Renal pelvis (tissue), 4 donors: Measurements from ENCODE around the gene KLF16. TPM values are rescaled to one million over a fixed set of nuclear protein-coding genes. Genes with fewer than 3 reads are reported as not detected.

Experiments
- DNase-seq: peaks from one replicate; pipeline ENCODE4 v3.0.0-alpha.2; 2013
- polyA plus RNA-seq, 3 donors: library from polyadenylated mRNA; unstranded; fragments of 120-200 nt; gene quantifications; one replicate each; pipeline ENCODE4 v1.2.1, GENCODE V29; 2013; ENCODE audit not compliant: insufficient read length in 3 of 3

The KLF16 gene
- polyA plus RNA-seq, 3 donors: 7.8 to 11.7 (median 11.3) TPM

GRCh38 chr19:1826557-1827521 is 36.5 kb downstream of the KLF16 start:
- DNase-seq: peak; percentile 73

- DNase-seq: peak; percentile 80
These were observed 37.3 kb downstream of the KLF16 start for GRCh38 chr19:1825909-1826556.

- DNase-seq: no peak
These were observed 39.1 kb downstream of the KLF16 start for GRCh38 chr19:1824252-1824622.

- no peak for DNase-seq
These were observed 39.7 kb downstream of the KLF16 start for GRCh38 chr19:1823539-1824251.

- no peak for DNase-seq
These were observed 40.4 kb downstream of the KLF16 start for GRCh38 chr19:1823020-1823419.

- no peak for DNase-seq
These were observed 41.2 kb downstream of the KLF16 start for GRCh38 chr19:1822210-1822609.

- no peak for DNase-seq
These were observed 43.8 kb downstream of the KLF16 start for GRCh38 chr19:1819341-1820255.

GRCh38 chr19:1818549-1819195 is 44.7 kb downstream of the KLF16 start:
- DNase-seq: no peak

- no peak for DNase-seq
These were observed 45.7 kb downstream of the KLF16 start for GRCh38 chr19:1817553-1818179.

GRCh38 chr19:1816530-1817298 is 46.7 kb downstream of the KLF16 start:
- DNase-seq: no peak

GRCh38 chr19:1815605-1816529 is 47.5 kb downstream of the KLF16 start:
- no peak for DNase-seq

- DNase-seq: no peak
These were observed 48.4 kb downstream of the KLF16 start for GRCh38 chr19:1814833-1815604.

- DNase-seq: no peak
These were observed 49.0 kb downstream of the KLF16 start for GRCh38 chr19:1814391-1814790.

GRCh38 chr19:1813192-1814182 is 49.9 kb downstream of the KLF16 start:
- no peak for DNase-seq

GRCh38 chr19:1812426-1813191 is 50.8 kb downstream of the KLF16 start:
- DNase-seq: peak; percentile 81
